Measurements from ENCODE around the gene BMP3.

The BMP3 gene

DNA sequence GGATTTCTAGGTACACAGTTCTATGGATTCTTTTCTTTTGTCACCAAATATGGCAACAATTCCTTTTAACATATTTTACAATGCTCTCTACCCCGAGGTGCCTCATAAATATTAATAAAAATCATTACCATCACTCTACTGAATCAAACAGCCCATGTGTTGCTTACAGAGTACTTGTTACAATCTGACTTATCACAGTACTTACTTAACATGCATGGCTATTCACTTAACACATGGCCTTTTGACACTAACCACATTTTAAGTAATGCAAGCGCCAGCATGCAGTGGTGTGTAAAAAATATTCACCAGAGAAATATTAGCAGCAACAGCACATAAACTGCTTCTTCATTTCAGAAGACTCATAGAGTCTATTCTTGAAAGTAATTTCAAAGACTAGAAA is 64.9 kb downstream of the BMP3 start:
- FAIRE-seq (no peak), DNase-seq (ENCODE audit: extremely low spot score, insufficient read length, low read depth) (no peak)

DNA sequence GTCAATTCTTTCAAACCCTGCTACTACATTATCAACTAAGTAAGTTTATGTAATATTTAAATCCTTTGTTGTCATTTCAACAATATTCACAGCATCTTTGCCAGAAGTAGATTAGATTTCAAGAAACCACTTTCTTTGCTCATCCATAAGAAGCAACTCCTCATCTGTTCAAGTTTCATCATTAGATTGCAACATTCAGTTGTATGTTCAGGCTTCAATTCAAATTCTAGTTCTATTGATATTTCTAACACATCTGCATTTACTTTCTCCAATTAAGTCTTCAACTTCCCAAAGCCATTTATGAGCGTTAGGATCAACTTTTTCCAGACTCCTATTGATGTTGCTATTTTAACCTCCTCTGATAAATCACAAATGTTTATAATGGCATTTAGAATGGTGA is 66.1 kb downstream of the BMP3 start:
- DNase-seq (ENCODE audit: extremely low spot score, insufficient read length, low read depth) (no peak), FAIRE-seq (no peak)

DNA sequence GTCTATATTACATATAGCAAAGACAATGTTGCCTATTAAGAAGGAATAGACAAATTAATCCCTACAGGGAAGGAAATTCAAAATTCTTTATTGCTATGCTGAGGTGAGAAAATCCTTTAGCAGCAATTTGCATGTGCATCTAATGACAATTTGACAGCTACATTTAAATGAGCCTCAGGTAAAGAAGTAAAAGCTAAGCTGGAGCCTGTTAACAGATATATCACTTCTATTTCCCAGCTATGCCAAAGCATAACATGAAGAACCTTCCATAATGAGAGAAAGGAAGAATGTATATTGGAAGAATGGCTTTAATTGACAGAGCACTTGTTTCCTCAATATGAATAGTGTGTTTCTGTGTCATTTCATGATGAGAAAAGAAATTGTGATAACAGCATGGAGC is 71.6 kb downstream of the BMP3 start:
- FAIRE-seq: no peak
- DNase-seq (ENCODE audit: extremely low spot score, insufficient read length, low read depth): no peak

DNA sequence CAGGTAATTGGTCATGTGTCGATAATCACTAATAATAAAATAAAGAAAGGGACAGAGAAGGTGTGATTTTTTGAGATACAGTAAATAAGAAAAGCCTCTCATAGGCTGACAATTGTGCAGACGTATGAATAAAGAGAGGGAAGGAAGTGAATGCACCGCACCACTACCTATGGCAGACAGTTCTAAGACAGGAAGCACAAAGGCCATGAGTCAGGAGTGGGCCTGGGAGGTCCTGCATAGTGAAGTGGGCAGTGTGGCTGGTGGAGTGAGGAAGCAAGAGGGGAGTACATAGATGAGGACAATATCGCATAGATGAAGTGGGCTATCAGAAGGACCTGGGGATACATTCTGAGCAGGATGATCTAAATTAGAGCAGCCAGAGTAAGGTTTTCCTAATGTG is 75.6 kb downstream of the BMP3 start:
- no peak for FAIRE-seq
- DNase-seq (ENCODE audit: extremely low spot score, insufficient read length, low read depth): no peak
